Measurements from ENCODE around the gene AXIN1.
"Not testable (repeated sequence)": the region's sequence is repeated elsewhere in the genome, so short reads cannot be mapped to it uniquely, and the experiment has no call there.

The AXIN1 gene

GRCh38 chr16:270381-271255, 81.9 kb downstream of the AXIN1 start:
- TF ChIP-seq CTCF (IDR thresholded peaks at IDR 0.05; ENCODE audit: low read depth, low read length, missing control alignments): no peak
- DNase-seq (ENCODE audit: low read depth): no peak
- in situ Hi-C loops (cut with HindIII; ENCODE audit: low sequenced_read_pairs): no loop called here
- no peak overlapping the region for H3K4me3 ChIP-seq (ENCODE audit: low read depth, low read length)

GRCh38 chr16:269061-269796, 83.3 kb downstream of the AXIN1 start:
- in situ Hi-C loops (cut with HindIII; ENCODE audit: low sequenced_read_pairs): no loop called here
- no peak for DNase-seq (ENCODE audit: low read depth)
- no peak overlapping the region for H3K4me3 ChIP-seq (ENCODE audit: low read depth, low read length)
- TF ChIP-seq CTCF (IDR thresholded peaks at IDR 0.05; ENCODE audit: low read depth, low read length, missing control alignments): no peak

- in situ Hi-C loops (cut with HindIII; ENCODE audit: low sequenced_read_pairs): no loop called here
- TF ChIP-seq CTCF (IDR thresholded peaks at IDR 0.05; ENCODE audit: low read depth, low read length, missing control alignments): no peak
- no peak for DNase-seq (ENCODE audit: low read depth)
- no peak overlapping the region for H3K4me3 ChIP-seq (ENCODE audit: low read depth, low read length)
Measured at GRCh38 chr16:268141-269053, 84.1 kb downstream of the AXIN1 start.

- H3K4me3 ChIP-seq (ENCODE audit: low read depth, low read length); DNase-seq (ENCODE audit: low read depth); in situ Hi-C loops (cut with HindIII; ENCODE audit: low sequenced_read_pairs): not testable (repeated sequence)
Measured at GRCh38 chr16:267562-267961, 85.0 kb downstream of the AXIN1 start.

GRCh38 chr16:266258-267164, 86.0 kb downstream of the AXIN1 start:
- DNase-seq (ENCODE audit: low read depth): no peak
- in situ Hi-C loops (cut with HindIII; ENCODE audit: low sequenced_read_pairs): no loop called here
- no peak overlapping the region for H3K4me3 ChIP-seq (ENCODE audit: low read depth, low read length)
- TF ChIP-seq CTCF (IDR thresholded peaks at IDR 0.05; ENCODE audit: low read depth, low read length, missing control alignments): no peak

- H3K4me3 ChIP-seq (ENCODE audit: low read depth, low read length): no peak overlapping the region
- in situ Hi-C loops (cut with HindIII; ENCODE audit: low sequenced_read_pairs): no loop called here
- no peak for TF ChIP-seq CTCF (IDR thresholded peaks at IDR 0.05; ENCODE audit: low read depth, low read length, missing control alignments)
- no peak for DNase-seq (ENCODE audit: low read depth)
Measured at GRCh38 chr16:265711-266110, 86.8 kb downstream of the AXIN1 start.

All from astrocyte of the cerebellum (primary cell).